HG03442 (cell line): ENCODE results near the gene DLGAP3.

Experiments
- ATAC-seq: cut with Tn5 transposase; IDR thresholded peaks from one replicate; pipeline ENCODE4 v1.9.1; 2021; ENCODE audit warnings: mild to moderate bottlenecking, moderate library complexity; ENCODE audit not compliant: unreplicated experiment

Gene DLGAP3

DNA sequence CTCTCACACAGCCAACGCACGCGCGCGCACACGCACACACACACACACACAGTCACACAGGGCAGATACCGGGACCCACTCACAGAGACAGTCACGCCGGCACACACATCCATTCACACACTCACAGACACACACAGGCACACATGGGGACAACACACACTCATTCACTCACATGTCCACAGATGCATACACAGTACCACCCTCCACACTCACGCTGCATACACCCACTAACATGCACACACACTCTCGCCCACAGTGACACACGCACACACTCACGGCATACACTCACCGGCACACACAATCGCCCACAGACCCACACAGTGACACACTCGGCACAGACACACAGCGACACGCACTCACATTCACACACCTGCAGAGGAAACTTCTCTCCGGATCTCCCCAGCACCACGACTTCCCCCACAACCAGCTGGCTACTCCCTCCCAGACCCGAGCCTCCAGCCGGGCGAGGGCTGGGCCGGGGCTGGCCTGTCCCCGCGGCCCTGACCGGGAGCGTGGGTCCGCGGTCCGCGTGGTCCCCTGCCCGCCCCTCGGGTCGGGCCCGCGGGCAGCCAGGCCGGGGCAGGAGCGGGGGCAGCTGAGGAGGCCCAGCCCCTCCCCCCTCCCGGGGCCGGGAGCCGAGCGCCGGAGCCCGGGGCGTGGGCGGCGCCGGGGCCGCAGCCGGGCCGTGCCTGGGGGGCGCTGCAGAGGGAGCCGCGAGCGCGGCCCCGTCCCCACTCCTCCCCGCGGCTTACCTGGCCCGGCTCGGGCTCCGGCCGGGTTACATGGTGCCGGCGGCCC lies 552 bp downstream of the DLGAP3 start:
- ATAC-seq = no peak

GRCh38 chr1:34928066-34928696 lies 1.3 kb downstream of the DLGAP3 start:
- ATAC-seq = no peak

GRCh38 chr1:34927316-34927715 lies 2.1 kb downstream of the DLGAP3 start:
- no peak for ATAC-seq

DNA sequence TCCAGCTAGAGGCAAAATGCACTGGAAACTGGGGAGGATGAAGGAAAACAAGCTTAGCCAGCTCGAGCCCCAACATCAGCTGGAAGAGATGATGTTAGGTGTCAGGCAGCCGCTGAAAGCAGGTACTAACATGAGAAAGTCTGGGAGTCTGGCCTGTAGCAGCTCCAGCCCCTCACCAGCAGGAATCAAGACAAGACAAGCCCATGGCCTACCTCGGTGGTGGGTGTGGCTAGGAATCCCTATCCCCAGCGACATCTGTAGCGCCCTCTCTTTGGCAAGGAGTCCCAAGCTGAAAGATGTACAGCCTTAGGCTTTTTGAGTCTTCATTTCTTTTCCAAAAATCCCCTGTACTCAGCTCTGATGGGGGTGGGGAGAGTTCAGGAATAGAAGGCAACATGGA lies 2.6 kb downstream of the DLGAP3 start:
- no peak for ATAC-seq

- no peak for ATAC-seq
These were observed 3.3 kb downstream of the DLGAP3 start for GRCh38 chr1:34926156-34926555.

DNA sequence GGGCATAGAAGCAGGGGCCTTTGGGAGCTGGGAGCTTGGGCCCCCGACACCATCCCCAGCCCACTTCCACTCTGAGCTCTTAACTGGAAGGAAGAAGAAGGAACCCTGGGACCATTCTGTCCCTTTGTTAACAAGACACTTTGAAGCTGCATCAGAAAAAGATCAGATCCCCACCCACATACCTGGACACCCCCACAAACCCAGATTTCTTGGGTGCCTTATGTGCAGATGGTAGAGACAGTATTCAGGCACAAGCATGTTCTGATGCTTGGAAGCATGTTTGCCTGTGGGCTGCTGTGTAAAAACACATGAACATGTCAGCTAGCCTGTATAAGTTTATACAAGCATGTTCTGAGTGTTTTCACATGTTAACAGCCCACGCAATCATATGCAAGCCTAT lies 3.7 kb downstream of the DLGAP3 start:
- ATAC-seq = no peak

DNA sequence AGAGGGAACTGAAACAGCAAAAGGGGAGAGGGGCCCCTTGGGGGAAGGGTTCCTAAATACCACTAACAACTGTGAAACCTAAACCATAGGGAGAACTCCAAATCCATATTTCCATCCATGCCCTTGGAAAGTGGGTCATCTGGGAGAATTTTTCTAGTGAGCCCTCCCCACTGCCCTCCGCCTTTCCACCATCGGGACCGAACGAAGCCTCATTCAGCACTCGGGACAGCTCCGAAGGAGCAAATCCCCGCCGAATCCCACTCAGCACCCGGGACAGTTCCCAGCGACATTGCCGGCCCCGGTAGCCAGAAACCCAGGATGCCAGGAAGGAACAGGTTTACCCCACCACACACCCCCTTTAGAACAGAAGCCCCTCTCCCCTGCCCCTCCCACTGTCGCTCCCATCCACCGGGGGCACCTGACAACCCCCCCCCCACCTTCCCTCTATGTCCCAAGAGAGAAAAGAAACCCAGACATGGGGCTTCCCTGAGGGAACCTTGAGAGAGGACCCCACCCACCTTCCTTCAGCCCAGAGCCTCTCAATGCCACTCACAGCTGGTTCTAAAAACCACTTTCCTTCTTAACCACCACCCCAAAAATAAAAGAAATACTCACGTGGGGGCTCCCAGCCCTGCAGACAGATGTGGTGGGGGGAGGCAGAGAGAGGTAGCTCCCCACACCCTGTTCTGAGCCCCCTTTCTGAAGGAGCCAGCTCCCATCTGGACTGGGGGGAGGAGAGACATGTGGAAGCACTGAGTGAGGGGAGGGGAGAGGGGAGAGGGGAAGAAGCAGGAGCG lies 4.5 kb downstream of the DLGAP3 start:
- ATAC-seq = no peak

DNA sequence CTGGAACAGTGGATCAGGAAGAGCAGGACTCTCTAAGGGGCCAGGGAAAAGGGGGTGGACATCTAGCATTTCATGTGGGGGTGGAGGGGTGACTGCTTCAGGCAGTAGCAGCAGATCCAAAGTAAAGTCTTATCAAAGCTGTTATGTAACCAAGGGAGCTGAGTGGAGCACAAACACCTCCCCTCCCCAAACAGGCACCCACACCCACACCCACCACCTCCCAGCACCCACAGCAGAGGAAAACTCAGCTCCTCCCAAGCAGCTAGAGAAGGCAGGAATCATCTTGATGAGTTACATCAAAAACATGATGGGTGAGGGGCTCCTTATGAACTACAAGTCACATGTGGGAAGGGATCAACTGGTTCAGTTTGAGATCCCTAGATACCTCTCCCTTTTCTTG lies 6.0 kb downstream of the DLGAP3 start:
- no peak for ATAC-seq

- ATAC-seq = no peak
These were observed 10.4 kb downstream of the DLGAP3 start for GRCh38 chr1:34918977-34919561.

GRCh38 chr1:34918386-34918976 lies 11.0 kb downstream of the DLGAP3 start:
- no peak for ATAC-seq

DNA sequence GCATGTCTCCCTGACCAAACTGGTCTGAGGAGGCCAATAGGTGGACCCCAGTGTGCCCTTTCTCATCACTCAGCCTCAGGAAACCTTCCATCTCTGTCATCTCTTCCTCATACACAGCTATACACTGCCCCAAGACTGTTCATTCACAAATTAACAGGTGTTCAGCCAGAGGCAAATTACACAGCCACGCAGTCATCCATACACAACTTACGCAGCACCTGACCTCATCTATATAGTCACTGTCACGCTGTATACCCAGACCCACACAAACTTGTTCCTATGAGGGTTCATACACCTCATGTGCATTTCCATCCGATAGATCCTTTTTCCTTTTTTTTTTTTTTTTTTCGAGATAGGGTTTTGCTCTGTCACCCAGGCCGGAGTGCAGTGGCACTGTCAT lies 12.4 kb downstream of the DLGAP3 start:
- ATAC-seq = no peak

GRCh38 chr1:34916104-34916503 lies 13.3 kb downstream of the DLGAP3 start:
- ATAC-seq = no peak

GRCh38 chr1:34915521-34915920 lies 13.9 kb downstream of the DLGAP3 start:
- ATAC-seq = no peak

DNA sequence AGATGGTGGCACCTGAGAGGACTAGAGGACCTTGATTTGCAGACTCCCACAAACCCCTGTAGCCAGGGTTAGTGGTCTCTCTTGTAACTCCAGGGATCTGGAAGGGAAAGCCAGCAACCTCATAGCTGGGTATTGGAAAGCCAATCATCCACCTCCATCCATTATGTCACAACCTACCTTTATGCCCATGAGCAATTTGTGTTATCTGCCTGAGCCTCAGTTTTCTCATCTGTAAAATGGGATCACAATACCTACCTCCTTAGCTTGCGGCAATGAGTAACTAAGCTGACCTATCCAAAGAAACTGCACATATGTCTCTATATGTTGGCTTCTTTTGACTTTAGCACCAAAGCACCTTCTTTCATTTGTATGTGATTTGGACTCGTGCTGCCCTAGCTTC lies 14.5 kb downstream of the DLGAP3 start:
- no peak for ATAC-seq

DNA sequence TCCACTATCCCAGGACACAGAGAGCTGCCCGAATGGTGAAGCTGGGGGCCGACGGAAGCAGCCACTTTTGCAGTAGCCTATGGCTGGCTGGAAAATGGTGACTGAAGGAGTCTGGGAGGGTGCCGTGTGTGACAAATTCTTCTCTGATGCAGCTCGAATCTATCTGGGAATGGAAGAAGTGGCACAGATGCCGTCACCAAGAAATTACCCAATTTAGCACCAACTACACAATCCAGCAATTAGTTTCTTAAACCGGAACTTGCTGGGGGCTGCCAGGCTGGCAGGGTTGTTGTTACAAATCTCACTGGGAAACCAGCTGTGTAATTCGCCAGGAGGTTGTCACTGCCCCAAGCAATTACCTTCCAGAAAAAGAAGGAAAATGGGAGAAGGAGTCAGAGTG lies 18.0 kb downstream of the DLGAP3 start:
- ATAC-seq = no peak

DNA sequence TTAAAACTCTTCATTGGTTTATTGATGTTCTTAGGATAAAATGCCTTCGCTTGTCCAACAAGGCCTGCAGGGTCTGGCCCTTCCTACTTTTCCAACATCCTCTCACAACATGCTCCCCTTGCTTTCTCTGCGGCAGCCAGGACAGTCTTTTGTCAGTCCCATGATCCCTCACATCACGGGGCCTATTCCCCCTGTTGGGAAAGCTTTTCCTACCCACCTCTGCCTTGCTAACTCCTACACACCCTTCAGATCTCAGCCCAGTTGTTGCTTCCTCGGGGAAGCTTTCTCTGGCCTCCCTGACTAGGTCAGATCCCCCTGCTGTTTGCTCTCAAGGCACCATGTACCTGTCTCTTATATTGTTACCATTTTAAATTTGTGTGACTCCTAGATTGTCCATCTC lies 19.0 kb downstream of the DLGAP3 start:
- ATAC-seq = no peak

GRCh38 chr1:34908369-34908768 lies 21.1 kb downstream of the DLGAP3 start:
- ATAC-seq = no peak

DNA sequence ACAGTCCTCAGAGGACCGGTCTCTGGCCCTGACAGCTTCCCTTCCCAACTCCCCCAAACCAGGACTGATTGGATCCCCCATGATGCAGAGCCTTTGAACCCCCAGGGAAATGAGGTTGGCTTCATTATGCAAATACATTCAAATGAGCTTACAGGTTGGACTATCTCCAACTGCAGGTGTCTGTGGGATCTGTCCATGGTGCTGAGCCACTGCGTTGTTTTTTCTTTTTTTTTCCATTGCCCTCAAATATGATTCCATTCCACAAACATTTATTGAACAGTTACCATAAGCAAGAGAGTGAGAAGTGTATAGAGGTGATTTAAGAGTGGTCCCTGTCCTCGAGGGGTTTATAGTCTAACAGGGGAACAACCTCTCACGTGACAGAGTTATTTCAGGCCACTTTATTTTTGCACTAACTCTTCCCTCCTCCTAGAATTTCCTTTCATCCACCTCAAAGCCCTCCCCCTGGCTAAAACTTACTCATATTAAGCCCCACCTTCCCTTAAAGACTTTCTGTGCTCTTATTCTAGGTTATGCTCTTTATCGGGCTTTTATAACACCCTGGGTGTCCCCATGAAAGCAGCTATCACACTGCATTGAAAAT lies 21.9 kb downstream of the DLGAP3 start:
- no peak for ATAC-seq

DNA sequence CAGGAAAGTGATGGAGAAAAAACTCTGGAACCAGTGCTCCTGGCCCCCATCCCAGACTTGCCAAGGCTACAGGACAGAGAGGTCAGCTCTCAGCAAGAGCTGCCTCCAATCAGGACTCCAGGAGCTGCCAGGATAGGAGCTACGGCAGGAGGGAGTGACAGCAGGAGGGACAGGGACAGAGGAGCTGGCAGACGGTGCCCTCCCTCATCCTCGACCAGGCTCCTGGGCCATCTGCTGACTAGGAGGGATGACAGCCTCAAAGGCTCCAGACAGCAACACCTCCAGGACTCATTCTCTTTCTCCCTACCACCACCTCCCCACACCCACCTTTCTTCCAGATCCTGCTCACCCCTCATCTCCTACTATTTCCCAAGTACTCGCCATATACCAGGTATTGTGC lies 22.7 kb downstream of the DLGAP3 start:
- ATAC-seq = no peak

- no peak for ATAC-seq
These were observed 23.2 kb downstream of the DLGAP3 start for GRCh38 chr1:34906222-34906621.

- ATAC-seq = no peak
These were observed 24.4 kb downstream of the DLGAP3 start for GRCh38 chr1:34905098-34905459.
